ENCODE results near the gene TMCO4.
"Not testable (repeated sequence)": the region's sequence is repeated elsewhere in the genome, so short reads cannot be mapped to it uniquely, and the experiment has no call there.

The TMCO4 gene

DNA sequence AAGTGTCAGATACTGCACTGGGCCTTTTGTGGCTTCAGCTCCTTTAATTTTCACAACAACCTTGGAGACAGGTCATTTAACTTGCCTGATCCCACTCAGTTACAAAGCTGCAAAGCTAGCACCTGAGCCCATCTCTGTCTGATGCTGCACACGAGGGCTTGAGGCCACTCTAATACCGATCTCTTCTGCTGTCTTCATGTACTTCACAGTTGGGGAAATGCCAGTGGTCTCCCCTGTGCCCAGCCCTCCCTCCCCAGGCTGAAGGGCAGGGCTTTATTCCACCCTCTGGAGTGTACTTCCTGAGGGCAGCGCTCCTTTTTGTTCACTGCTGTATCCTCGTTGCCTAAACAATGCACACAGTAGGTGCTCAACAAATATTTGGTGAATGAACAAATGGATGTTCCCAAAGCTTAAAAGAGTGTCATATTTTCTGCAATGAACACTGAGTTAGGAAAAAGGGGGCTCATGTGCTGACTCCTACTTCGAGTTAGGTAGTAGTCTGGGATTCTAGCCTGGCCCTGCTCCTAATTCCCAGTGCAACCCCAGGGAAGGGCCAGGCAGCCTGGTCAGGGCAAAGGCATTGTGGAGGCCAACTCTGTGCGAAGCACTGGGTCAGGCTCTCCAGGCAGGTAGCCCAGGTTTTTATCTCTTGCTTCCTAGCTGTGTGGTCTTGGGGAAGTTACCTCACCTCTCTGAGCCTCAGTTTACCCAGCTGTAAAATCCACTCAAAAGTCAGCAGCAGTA lies 1.1 kb downstream of the TMCO4 start:
- Histone ChIP-seq H3K4me1 (no peaks in the 10 kb centered on the region), H3K4me3 (ENCODE audit: low read depth, low read length) (no peak overlapping the region)

DNA sequence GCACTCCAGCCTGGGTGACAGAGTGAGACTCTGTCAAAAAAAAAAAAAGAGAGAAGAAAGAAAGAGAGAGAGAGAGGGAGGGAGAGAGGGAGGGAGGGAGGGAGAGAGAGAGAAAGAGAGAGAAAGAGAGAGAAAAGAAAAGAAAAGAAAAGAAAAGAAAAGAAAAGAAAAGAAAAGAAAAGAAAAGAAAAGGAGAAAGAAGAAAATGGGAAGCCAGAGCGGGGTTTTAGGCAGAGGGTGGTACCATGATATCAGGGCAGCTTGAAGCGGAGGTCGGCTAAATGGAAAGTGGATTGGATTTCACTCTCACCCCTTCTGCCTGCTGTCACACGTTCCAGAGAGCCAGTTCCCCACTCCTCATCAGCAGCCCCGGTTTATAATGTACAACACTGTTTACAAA lies 1.9 kb downstream of the TMCO4 start:
- no peak for DNase-seq
- Histone ChIP-seq H3K4me3 (ENCODE audit: low read depth, low read length) (no peak overlapping the region), H3K36me3 (no peaks in the 10 kb centered on the region), H3K4me1 (no peaks in the 10 kb centered on the region), H3K27me3 (no peaks in the 10 kb centered on the region), H3K9me3 (no peaks in the 10 kb centered on the region)
- TF ChIP-seq, protein P1, sequence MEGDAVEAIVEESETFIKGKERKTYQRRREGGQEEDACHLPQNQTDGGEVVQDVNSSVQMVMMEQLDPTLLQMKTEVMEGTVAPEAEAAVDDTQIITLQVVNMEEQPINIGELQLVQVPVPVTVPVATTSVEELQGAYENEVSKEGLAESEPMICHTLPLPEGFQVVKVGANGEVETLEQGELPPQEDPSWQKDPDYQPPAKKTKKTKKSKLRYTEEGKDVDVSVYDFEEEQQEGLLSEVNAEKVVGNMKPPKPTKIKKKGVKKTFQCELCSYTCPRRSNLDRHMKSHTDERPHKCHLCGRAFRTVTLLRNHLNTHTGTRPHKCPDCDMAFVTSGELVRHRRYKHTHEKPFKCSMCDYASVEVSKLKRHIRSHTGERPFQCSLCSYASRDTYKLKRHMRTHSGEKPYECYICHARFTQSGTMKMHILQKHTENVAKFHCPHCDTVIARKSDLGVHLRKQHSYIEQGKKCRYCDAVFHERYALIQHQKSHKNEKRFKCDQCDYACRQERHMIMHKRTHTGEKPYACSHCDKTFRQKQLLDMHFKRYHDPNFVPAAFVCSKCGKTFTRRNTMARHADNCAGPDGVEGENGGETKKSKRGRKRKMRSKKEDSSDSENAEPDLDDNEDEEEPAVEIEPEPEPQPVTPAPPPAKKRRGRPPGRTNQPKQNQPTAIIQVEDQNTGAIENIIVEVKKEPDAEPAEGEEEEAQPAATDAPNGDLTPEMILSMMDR (IDR thresholded peaks at IDR 0.05; ENCODE audit: low read depth, low read length) = no peak

More for the DNA sequence above, 1.1 kb downstream of the TMCO4 start:
- TF ChIP-seq, protein P1 (IDR thresholded peaks at IDR 0.05; ENCODE audit: low read depth, low read length) = no peak
- no peaks in the 10 kb centered on the region for H3K27me3 ChIP-seq
- H3K36me3 ChIP-seq = no peaks in the 10 kb centered on the region
- no peak for DNase-seq
- H3K9me3 ChIP-seq = no peaks in the 10 kb centered on the region

DNA sequence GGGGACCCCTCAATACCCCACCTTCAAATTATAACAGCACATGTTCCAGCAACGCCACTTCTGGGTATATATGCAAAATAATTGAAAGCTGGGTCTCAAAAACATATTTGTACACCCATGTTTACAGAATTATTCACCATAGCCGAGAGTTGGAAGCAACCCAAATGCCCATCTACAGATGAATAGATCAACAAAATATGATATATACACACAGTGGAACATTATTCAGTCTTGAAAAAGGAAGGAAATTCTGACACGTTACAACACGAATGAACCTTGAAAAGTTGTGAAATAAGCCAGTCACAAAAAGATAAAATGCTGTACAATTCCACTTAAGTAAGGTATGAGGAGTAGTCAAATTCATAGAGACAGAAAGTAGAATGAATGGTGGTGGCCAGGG lies 5.1 kb downstream of the TMCO4 start:
- Histone ChIP-seq H3K9me3 (no peaks in the 10 kb centered on the region), H3K36me3 (no peaks in the 10 kb centered on the region), H3K4me1 (no peaks in the 10 kb centered on the region), H3K27me3 (no peaks in the 10 kb centered on the region), H3K4me3 (ENCODE audit: low read depth, low read length) (no peak overlapping the region)
- DNase-seq = no peak
- TF ChIP-seq, protein P1 (IDR thresholded peaks at IDR 0.05; ENCODE audit: low read depth, low read length) = no peak

DNA sequence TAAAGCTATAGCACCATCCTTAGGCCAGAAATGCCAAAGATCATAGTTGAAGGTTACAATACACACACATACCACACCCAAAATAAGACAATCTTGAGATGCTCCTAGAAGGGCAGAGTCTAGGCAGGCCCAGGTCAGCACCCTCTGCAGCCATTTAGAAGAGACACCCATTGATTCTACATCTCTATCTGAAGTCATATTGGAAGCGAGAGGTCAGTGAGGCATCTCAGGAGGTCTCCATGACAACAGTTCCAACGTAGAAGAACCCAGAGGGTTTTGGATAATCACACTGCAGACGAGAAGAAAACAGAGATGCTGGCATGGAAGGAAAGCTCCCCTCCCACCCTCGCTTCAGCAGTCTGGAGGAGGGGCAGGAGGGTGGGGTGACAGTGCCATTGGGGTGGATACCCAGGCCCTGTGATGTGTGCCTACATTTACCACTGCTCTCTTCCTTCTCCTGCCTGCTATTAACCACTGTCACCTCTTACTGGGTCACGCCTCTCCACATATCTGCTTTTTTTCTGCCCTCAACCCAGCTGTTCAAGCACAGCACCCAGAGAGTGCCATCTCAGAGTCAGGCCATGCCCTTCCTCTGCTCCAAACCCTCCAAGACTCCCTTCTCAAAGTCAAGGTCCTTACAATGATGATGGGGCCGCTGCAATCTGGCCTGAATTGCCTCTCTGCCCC lies 6.2 kb downstream of the TMCO4 start:
- no peaks in the 10 kb centered on the region for H3K9me3 ChIP-seq
- H3K27me3 ChIP-seq = no peaks in the 10 kb centered on the region
- TF ChIP-seq, protein P1 (IDR thresholded peaks at IDR 0.05; ENCODE audit: low read depth, low read length) = no peak
- H3K4me1 ChIP-seq = no peaks in the 10 kb centered on the region
- H3K36me3 ChIP-seq = no peaks in the 10 kb centered on the region
- H3K4me3 ChIP-seq (ENCODE audit: low read depth, low read length) = no peak overlapping the region
- no peak for DNase-seq

DNA sequence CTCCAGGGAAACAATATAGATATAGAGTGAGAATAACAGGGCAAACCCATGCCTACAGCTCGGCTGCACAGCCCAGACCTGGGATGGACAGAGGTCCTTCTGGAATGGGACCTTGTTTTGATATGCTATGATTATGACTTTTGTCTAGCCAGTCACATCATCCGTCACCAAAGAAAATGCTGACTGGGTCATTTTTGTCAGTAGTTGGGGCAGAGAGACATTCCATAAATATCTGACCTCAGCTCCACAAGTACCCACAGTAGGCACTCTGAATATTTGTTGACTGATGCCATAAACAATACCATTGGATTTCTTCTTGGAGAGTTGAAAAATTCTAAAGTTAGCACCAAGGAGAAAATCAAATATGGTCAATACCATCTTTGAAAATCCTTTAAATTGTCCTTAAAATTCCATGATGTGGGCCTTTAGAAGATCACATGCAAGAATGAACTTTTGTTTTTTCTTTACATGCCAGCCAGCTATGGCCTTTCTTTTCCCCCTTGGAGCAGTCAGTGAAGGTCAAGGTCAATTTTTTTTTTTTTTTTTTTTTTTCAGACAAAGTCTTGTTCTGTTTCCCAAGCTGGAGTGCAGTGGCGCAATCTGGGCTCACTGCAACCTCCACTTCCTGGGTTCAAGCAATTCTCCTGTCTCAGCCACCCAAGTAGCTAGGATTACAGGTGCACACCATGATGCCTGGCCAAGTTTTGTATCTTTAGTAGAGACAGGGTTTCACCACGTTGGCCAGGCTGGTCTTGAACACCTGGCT lies 7.3 kb downstream of the TMCO4 start:
- Histone ChIP-seq H3K4me1 (no peaks in the 10 kb centered on the region), H3K9me3 (no peaks in the 10 kb centered on the region)
- TF ChIP-seq, protein P1 (IDR thresholded peaks at IDR 0.05; ENCODE audit: low read depth, low read length) = no peak

DNA sequence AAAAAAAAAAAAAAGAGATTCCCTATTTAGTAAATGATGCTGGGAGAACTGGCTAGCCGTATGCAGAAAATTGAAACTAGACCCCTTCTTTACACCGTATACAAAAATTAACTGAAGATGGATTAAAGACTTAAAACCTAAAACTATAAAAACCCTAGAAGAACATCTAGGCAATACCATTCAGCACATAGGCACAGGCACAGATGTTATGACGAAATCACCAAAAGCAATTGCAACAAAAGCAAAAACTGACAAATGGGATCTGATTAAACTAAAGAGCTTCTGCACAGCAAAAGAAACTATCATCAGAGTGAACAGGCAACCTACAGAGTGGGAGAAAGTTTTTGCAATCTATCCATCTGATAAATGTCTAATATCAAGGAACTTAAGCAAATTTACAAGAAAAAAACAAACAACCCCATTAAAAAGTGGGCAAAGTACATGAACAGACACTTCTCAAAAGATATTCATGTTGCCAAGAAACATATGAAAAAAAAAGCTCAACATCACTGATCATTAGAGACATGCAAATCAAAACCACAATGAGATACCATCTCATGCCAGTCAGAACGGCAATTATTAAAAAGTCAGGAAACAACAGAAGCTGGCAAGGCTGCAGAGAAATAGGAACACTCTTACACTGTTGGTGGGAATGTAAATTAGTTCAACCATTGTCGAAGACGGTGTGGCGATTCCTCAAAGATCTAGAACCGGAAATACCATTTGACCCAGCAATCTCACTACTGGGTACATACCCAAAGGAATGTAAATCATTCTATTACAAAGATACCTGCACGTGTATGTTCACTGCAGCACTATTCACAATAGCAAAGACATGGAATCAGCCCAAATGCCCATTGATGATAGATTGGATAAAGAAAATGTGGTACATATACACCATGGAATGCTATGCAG lies 9.4 kb downstream of the TMCO4 start:
- not testable (repeated sequence) for H3K27me3 ChIP-seq; H3K36me3 ChIP-seq; H3K4me3 ChIP-seq (ENCODE audit: low read depth, low read length); H3K9me3 ChIP-seq; DNase-seq; H3K4me1 ChIP-seq

More for the DNA sequence above, 7.3 kb downstream of the TMCO4 start:
- no peak for DNase-seq
- no peaks in the 10 kb centered on the region for H3K27me3 ChIP-seq
- H3K4me3 ChIP-seq (ENCODE audit: low read depth, low read length) = no peak overlapping the region
- no peaks in the 10 kb centered on the region for H3K36me3 ChIP-seq

Data from BE2C (cell line).